Globus pallidus (tissue), 1 donor: ENCODE results near the gene MT1M.
"Not testable (repeated sequence)": the region's sequence is repeated elsewhere in the genome, so short reads cannot be mapped to it uniquely, and the experiment has no call there.

Source experiments
- DNase-seq: peaks from one replicate; pipeline ENCODE4 v3.0.0-alpha.2; 2015; ENCODE audit warnings: low spot score

MT1M gene

DNA sequence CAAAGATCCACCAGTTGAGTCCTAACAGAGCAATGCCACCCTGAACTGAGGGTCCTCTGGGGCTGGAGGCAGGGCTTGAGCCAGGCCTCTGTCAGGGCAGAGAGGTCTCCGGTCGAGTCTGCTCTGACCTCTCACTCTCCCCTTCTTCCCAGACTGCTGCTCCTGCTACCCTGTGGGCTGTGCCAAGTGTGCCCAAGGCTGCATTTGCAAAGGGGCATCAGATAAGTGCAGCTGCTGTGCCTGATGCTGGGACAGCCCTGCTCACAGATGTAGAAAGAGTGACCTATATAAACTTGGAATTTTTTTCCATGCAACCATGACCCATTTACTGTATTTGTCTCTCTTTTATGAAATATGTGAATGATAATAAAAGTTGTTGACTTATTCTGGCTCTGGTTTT is 16.8 kb downstream of the MT1M start:
- DNase-seq: no peak

DNA sequence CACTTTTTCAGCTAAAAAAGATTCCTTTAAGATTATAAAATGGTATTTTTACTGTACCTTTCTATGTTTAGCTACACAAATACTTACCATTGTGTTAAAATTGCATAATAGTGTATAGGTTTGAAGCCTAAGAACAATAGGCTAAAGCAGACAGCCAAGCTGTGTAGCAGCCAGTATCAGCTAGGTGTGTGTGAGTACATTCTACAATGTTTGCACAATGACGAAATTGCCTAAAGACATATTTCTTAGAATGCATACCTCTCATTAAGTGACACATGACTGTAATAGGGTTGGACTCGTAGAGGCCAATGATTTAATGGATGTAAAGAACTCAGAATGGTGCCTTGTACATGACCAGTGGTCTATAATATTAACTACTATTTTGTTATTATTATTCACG is 17.4 kb downstream of the MT1M start:
- no peak for DNase-seq

DNA sequence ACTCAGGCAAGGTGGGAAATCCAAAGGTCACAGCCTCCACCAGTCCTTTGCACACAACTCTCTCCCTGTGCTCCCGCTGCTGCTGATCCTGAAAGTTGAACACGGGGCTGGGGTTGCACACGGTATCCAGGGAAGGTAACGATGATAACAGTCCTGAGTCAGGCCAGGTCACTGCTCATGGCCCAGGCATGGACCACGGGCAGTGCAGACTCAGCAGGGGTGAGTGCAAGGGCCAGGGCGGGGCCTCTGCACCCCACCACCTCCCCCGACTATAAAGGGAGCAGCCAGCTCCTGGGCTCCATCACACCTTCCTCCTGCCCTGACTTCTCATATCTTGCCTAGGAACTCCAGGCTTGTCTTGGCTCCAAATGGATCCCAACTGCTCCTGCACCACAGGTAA is 19.1 kb downstream of the MT1M start, which contains the start of gene MT1B:
MT1B (plus strand) TSS at position 301 of the 400 bp plus-strand sequence; CDS start at position 369, 68 bp downstream.
- no peak for DNase-seq

DNA sequence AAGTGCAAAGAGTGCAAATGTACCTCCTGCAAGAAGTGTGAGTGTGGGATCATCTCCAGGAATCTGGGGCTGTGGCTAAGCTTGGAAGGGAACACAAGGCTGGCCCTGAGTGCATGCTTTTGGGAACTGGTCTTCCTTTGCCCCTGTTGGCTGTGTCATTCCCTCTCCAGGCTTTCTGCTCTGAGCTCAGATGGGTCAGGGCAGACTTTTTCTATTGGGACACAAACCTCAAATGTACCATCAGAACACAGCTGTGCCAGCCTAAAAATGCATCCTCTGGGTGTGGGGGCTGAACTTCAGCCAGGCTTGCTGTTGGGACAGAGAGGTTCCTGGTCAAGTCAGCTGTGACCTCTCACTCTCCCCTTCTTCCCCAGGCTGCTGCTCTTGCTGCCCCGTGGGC is 20.1 kb downstream of the MT1M start:
- DNase-seq: no peak

DNA sequence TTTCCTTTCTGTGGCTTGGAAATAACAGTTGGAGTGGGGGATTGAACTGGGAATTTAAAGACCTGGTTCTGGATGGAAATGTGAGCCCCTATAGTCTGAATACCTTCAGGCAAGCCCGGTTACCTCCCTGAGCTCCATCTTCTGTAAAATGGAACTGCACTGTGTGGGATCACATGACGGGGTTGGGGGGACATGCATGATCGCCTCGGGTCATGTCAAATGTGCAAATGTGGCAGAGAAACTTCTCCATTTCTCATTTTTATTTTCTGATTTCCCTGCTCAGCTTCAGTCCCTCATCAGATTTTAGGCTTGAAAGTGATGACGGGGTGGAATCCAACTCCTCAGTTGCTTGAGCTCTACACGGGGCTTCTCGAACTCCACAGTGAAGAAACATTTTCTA is 20.8 kb downstream of the MT1M start:
- no peak for DNase-seq

DNA sequence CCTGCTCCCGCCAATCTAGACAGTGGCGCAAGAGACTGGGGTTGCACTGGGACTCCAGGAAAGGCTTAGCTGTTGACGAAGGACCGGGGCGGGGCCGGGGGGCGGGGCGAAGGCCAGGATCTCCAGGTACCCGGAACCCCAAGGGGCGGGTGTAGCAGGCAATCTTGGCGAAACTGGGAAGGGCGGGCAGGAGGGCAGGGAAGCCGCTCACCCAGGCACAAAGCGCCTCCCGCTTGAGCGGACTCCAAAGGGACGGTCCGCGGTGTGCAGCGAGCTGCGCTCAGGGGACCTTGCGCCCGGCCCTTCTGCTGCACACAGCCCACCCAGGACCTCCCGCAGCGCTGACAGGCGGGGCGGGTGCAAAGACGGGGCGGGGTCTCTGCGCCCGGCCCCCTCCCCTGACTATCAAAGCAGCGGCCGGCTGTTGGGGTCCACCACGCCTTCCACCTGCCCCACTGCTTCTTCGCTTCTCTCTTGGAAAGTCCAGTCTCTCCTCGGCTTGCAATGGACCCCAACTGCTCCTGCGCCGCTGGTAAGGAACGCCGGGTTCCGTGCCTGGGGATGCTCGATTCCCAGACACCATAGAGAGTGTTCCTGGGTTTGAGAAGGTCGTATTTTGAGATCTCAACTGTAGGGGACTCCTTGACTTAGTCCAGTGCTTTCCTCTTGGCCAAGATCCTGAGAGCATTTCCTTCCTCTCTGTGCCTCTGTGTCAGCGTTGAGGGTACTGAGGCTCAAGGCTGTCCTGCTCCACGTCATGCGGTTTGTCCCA is 25.3 kb downstream of the MT1M start, which contains the start of gene MT1F:
MT1F (plus strand) TSS at position 405 of the 772 bp plus-strand sequence; CDS start at position 505, 100 bp downstream.
- DNase-seq: peak; percentile 55

DNA sequence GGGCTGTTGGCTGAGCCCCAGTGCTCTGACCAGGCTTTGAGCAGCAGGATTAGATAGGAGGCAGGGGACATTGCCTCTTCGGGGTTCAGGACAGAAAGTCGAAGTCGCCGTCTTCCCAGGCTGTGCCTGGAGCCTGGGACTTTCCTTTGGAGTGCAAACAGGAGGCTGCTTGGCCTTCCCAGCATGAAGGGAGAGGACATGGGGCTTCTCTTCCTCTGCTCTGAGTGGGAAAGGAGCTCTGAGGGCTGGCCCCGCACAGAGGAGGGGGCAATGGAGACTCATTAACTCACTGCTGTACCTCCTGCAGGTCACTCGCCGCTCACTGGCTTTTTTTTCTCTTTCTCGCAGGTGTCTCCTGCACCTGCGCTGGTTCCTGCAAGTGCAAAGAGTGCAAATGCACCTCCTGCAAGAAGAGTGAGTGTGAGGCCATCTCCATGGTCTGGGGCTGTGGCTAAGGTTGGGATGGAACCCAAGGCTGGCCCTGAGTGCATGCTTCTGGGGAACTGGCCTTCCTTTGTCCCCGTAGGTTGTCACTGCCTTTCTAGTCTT is 25.9 kb downstream of the MT1M start:
- DNase-seq: no peak

DNA sequence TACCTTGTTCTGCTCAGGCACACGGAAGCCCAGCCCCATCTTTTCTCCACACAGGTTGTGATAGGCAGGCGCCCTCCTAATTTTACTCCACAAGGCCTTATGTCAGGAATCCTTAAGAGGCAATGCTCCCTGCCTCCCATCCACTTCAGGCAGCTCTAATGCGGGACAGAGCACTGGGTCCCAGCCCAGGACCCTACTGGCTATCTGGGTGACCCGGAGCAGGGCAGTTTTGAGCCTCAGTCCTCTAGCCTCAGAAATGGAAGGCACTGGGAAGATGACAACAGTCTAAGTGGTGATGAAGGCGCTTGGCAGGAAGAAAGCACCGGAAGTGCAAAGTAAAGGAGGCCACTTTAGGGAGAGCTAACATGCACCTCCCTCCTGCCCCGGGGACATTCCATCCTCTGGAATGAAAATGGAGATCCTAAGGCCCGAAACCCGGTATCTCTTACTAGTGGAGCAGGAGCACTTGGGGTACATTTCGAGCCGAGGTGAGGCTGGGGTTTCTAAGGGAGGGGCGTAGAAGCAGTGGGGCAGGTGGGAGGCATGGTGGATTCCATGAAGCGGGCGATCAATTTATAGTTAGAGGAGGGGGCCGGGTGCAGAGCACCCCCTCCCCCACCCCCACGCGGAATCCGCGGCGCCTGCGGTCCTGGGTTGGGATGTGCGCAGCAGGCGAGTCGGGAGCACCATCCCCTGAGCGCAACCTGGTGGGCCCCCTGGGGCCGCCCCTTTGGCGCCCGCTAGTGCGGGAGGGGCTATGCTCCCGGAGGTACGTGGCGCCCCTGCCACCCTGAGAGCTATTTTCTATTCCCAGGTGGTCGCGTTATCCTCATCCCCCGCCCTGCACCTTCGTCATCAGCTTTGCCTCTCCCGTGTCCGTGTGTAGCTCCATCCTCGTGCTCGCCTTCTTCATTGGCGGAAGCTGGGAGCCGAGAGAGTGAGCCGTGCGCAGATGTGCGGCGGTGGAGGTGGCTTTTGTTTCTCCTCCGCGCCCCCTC is 30.2 kb downstream of the MT1M start:
- DNase-seq: no peak

DNA sequence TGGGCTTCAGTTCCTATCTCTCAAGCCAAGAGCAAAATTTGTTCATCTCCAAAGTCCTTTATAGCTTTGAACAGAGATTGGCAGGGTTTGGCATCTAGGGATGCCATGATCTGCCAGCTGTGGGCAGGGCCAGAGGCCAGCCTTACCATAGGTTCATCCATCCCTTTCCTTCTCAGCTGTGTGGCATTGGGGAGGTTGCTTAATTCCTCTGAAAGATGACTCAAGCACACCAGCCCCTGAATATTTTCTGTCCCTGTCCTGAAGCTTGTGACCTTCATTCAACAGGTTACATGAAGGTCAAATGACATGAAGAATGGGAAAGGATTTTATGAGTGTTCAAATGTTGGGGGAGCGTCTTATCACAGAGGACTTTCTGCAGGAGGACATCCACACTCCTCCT is 32.0 kb downstream of the MT1M start:
- no peak for DNase-seq

DNA sequence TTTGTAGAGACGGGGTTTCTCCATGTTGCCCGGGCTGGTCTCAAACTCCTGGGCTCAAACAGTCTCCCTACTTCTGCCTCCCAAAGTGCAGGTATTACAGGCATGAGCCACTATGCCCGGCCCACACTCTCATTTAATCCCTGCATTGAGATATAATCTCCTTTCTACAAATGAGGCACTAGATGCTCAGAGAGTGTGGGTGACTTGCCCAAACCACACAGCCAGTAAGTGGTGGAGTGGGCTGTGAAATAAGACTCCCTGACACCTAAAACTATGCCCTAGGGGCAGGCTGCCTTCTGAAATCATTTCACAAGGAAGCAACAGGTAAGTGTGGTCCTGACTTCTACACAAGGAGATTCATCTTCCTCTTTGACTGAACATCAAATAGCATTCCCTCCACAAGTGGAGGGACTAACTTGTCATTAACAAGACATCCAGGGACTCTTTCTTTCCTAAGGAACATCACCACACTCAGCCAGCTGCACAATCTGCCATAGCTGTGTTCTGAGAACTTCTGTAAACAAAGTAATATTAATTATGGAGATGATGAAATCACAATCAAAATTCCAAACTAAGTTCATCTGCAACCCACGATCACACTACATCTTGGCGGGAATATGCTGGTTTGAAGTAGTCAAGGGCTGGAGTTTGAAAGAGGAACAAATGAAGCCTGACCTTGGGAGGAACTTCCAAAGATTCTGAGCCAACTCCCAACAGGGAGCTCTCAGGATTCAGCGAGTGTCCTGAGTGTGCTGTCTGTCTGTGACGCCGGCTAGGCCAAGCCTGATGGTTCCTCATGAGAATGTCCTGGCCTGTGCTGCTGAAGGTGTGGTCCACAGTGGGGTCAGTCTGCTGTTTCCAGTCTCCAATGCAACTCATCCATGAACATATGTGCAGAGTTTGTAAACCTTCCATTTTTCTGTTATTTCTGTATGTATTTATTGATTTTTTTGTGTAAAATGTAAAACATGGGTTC is 33.1 kb downstream of the MT1M start:
- DNase-seq: not testable (repeated sequence)

DNA sequence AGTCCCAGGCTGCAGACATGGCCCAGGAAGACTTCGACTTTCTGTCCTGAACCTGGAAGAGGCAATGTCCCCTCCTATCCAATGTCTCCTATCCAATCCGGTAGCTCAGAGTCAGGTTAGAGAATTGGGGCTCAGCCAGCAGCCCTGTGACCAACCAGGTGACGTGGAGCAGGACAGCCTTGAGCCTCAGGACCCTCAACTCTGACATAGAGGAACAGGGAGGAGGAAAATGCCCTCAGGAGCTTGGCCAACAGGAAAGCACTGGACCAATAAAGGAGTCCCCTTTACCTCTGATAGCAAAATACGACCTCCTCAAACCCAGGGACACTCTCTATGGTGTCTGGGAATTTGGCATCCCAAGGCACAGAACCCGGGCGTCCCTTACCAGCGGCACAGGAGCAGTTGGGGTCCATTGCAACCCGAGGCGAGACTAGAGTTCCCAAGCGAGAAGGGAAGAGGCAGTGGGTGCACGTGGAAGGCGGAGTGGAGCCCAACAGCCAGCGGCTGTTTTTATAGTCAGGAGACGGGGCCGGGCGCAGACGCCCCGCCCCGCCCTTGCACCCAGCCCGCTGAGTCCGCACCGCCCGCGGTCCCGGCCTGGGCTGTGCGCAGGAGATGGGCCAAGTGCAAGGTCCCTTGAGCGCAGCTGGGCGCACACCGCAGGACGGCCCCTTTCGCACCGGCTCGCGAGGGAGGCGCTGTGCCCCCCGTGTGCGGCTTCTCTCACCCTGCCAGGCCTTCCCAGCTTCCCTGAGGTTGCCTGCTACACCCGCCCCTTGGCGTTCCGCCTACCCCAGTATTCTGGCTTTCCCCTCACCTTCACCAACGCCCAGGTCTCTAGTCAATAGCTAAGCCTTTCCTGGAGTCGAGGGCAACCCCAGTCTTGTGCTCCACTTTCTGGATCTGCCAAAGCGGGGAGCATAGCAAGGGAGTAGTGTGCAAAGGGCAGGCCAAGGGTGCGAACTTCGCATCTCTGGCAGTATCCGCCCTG is 35.4 kb downstream of the MT1M start, which contains the start of gene MT1G:
MT1G (minus strand) TSS at position 485 of the 991 bp plus-strand sequence; CDS start at position 413, 72 bp downstream.
- no peak for DNase-seq

DNA sequence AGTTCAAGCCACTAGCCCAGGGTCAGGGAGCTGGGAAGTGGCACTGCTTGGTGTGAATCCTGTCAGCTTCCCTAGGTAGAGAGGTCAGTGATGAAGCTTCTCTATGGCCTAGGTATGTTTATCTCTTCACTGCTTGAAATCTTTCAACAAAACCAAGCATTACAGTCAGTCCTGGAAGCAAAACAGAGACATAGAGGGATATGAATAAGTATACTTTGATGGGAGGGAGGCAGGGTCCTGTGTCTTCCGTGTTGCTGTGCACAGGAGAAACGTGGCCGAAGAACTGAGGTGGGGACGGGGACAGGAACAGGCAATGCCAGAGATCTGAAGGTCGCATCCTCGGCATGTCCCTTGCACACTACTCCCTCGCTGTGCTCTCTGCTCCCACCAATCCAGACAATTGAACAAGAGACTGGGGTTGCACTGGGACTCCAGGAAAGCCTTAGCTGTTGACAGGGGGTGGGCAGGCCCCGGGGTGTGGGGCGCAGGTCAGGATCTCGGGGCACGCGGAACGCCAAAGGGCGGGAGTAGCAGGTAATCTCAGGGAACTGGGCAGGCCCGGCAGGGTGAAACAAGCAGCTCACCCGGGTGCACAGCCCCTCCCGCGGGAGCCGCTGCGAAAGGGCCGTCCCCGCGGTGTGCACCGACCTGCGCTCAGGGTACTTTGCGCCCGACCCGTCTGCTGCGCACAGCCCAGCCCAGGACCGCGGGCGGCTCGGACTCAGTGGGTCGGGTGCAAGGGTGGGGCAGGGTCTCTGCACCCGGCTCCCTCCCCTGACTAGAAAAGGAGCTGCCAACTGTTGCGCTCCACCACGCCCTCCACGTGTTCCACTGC is 36.8 kb downstream of the MT1M start, which contains the start of gene MT1H:
MT1H (plus strand) TSS at position 810 of the 835 bp plus-strand sequence. CDS start 71 bp downstream, outside the sequence.
- DNase-seq: no peak

DNA sequence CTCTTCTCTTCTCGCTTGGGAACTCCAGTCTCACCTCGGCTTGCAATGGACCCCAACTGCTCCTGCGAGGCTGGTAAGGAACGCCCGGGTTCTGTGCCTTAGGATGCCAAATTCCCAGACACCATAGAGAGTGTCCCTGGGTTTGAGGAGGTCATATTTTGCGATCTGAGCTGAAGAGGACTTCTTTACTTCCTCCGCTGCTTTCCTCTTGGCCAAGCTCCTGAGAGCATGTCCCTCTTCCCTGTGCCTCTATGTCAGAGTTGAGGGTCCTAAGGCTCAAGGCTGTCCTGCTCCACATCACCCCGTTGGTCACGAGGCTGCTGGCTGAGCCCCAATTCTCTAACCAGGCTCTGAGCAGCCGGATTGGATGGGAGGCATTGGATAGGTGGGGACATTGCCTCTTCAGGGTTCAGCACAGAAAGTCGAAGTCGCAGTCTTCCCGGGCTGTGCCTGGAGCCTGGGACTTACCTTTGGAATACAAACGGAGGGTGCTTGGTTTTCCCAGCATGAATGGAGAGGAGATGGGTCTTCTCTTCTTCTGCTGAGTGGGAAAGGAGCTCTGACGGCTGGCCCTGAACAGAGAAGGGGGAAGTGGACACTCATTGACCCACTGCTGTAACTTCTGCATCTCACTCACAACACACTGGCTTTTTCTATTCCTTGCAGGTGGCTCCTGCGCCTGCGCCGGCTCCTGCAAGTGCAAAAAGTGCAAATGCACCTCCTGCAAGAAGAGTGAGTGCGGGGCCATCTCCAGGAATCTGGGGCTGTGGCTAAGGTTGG is 37.6 kb downstream of the MT1M start:
- no peak for DNase-seq

DNA sequence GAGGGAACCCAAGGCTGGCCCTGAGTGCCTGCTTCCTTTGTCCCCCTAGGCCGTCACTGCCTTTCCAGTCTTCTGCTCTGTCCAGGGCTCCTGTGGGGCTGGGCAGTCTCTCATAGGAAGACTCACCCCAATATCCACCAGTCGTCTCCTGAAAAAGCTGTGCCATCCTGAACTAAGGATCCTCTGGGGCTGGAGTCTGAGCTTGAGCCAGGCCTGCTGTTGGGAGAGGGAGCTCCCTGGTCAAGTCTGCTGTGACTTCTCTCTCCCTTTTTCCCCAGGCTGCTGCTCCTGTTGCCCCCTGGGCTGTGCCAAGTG is 38.1 kb downstream of the MT1M start:
- DNase-seq: no peak

DNA sequence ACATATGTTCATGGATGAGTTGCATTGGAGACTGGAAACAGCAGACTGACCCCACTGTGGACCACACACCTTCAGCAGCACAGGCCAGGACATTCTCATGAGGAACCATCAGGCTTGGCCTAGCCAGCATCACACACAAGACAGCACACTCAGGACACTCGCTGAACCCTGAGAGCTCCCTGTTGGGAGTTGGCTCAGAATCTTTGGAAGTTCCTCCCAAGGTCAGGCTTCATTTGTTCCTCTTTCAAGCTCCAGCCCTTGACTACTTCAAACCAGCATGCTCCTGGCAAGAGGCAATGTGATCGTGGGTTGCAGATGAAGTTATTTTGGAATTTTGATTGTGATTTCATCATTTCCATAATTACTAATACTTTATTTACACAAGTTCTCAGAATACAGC is 39.2 kb downstream of the MT1M start:
- not testable (repeated sequence) for DNase-seq

DNA sequence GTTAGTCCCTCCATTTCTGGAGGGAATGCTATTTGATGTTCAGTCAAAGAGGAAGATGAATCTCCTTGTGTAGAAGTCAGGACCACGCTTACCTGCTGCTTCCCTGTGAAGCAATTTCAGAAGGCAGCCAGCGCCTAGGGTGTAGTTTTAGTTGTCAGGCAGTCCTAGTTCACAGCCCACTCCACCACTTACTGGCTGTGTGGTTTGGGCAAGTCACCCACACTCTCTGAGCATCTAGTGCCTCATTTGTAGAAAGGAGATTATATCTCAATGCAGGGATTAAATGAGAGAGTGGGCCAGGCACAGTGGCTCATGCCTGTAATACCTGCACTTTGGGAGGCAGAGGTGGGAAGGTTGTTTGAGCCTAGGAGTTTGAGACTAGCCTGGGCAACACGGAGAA is 39.7 kb downstream of the MT1M start:
- DNase-seq: not testable (repeated sequence)

DNA sequence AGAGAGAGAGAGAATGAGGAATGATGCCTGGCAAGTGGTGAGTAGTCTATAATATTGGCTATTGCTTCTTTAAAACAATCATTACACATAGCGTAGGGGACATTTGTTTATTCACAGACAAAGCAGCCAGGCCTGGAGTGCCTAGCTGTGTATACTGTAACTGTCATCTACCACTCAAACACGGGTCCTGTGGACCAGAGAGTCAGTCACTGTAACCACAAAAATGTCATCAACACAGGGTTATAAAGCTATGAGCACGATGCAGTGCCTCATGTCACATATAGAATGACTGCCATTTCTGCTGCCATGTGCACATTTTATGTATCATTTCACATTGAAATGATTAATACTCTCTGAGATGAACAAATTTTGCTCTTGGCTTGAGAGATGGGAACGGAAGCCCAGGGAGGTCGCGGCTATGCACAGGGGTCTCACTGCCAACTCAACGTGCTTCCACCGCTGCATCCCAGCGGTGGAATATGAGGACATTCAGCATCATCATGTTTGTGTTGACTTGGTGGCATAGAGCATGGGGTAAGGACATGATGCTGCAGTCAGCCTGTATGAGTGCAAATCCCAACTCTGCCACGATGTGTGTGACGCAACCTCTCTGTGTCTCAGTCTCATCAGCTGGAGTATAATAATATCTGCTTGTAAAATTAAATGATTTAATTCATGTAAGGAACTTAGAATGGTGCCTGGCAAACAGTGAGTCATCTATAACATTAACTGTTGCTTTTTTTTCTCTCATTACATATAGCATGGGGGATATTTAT is 40.5 kb downstream of the MT1M start:
- no peak for DNase-seq
